Activated CD4-positive, alpha-beta T cell treated with anti-CD3 and anti-CD28 coated beads for 24 hours (primary cell): ENCODE measurements around the gene AGPAT3.
A peak's percentile ranks its signal among the peaks of the same experiment; 100 is the strongest.

ENCODE experiments used
- DNase-seq, 2 donors: peaks; one replicate each; pipeline ENCODE4 v3.0.0-alpha.2; 2020; ENCODE audit warnings: low read depth in 2 of 2

The AGPAT3 gene

DNA sequence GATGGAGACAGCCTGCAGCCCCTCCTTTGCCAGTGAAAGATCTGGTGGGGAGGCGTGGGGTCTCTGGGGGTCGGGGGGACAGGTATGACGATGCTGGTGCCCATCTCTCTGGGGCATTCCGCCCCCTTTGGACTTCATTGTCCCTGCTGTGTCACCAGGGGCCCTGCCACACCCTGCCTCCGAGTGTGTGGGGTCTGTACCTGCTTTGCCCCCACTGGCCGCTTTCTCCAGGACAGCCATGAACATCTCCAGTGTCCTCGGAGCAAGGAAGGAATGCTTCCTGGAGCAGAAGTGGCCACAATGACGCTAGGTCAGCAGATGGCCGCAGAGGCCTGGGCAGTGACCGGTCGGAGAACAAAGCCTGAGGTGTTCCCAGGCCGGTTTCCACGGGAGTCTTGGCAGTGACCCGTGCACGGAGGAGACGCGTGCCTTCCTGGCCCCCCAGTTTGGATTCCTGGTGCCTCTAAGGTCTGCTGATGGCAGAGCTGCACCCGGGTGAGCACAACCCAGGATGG lies 128.5 kb downstream of the AGPAT3 start:
- DNase-seq: no peak

DNA sequence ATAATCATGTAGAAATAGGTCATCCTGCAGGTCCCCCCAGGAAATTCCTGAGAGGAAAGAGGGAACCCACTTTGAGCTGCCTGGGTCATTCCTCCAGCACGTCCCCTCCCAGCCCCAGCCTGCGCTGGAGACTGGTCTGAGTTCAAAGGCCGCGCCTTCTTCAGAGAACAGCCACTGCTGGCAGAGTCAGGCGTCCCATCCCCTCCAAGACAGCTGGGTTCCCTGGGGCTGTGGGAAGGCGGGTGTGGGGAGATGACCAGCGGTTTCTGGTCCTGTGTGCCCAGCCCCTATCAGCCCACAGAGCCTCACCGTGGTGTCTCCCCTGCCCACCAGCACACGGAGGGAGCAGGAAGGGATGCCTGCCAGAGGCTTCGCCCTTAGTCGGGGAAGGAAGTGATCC lies 129.1 kb downstream of the AGPAT3 start:
- no peak for DNase-seq

DNA sequence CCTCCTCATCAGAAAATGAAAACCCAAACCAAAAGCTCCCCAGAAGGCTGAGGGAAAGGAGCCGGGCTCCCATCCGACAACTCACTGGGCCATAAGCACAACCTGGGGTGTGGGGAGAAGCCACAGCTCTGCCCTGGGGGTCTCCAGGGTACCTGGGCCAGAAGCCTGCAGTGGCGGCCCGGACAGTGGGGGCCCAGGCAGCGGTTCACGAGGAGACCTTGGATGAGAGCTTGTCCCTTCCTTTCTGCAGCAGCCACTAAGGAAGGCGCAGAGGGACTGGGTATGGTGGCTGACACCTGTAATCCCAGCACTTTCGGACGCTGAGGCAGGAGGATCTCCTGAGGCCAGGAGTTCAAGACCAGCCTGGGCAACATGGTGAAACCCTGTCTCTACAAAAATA lies 129.6 kb downstream of the AGPAT3 start:
- DNase-seq: no peak

DNA sequence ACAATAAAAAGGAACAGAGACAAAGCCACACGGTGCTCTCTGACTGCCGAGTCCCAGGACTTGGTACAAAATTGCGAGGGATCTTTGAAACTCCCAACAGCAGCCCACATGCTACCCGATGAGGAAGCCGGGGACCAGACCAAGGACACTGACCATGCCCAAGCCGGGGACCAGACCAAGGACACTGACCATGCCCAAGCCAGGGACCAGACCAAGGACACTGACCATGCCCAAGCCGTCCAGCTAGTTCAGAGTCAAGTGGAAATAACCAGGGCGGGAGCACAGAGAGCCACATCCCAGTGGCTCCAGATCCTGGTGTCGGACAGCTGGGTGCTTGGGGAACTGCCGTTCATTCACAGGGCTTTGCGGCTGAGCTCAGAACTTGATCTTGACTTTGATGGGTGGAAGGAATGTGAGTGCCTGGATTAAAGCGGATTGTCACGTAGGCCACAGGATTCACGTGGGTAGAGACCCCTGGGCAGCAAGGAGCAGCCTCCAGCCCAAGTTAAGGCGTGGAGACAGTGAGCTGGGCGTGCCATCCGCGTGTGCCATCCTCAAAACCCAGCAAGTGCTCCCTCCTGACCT lies 130.6 kb downstream of the AGPAT3 start:
- no peak for DNase-seq

DNA sequence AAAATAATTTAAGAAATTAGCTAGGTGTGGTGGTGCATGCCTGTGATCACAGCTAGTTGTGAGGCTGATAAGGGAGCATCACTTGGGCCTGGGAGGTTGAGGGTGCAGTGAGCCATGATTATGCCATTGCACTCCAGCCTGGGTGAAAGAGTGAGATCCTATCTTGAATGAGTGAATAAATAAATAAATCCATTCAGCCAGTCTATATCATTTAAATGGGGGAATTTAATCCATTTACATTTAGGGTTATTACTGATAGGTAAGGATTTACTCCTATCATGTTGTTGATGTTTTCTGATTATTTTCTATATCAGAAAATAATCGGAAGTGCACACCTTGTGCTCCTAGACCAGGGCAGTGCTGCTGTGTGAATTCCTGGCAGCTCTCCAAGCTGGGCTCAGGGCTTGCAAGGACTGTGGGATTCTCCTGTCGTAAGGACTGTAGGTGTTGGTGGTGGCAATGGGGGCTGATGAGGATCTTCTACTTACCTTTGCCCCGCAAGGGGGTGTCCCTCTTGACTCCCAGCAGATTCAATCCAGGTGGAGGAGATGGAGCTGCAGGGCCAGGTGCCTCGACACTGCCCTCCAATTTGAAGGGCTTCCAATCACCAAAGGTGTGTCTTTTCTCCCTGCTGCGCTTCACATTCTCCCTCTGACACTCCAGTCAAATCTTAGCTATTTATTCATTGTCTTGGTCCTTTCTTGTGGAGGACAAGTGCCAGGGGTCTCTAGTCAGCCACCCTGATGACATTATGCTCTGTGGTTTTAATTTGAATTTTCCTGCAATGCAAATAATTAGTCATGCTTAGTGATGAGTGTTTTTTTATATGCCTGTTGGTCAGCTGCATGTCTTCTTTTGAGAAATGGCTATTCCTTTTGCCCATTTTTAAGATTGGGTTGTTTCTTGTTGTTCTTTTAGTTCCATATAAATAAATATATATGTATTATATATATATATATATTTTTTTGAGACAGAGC lies 133.0 kb downstream of the AGPAT3 start:
- no peak for DNase-seq

DNA sequence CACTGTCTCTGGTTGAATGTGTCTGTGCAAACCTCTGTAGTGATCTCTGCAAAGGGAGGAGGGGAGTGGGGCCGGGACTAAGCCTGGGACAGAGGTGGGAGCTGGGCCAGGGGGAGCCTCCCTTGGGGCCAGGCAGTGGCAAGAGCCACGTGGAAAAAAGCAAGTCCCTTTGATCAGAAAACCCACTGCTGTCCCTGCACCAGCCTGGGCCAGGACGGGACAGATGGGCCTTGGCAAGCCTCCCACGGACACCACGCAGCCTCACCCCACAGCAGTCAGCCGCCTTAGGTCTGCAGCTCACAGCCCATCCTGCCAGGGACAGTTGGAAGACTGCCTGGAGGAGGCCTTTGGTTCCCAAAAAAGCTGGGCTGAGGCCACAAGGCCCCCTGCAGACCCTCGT lies 135.3 kb downstream of the AGPAT3 start:
- no peak for DNase-seq

DNA sequence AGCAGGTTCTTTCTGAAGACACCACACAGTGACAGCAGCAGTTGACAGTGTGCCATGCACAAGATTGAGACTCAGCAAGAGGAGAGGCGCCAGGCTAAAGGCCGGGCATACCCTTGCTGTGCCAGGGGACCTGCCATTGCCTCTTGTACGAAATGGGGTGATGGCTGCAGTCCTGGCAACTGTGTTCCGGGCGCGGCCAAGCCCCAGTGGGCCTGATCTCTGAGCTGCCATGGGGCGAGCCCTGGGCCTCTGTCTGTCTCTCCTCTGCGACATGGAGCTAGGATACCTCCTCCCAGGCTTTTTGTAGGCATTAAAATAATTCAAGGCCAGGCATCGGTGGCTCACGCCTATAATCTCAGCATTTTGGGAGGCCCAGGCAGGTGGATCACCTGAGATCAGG lies 137.5 kb downstream of the AGPAT3 start:
- no peak for DNase-seq

DNA sequence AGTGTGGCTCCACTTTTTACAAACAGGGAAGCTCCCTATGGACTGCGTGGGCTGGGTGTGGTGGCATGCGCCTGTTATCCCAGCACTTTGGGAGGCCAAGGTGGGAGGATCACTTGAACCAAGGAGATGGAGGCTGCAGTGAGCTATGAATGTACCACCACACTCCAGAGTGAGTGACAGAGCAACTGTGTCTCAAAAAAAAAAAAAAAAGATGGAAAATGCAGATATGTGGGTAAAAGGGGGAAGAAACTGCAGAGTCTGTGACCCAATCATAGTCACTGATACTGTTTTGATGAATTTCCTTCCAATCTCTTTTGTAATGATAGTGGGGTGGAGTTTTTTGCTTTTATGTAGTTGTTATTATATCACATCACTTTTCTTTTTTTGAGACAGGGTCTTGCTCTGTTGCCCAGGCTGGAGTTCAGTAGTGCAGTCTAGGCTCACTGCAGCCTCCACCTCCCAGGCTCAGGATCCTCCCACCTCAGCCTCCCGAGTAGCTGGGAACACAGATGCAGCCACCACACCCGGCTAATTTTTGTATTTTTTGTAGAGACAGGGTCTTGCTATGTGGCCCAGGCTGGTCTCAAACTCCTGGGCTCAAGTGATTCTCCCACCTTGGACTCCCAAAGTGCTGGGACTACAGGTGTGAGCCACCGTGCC lies 138.4 kb downstream of the AGPAT3 start:
- DNase-seq: no peak

DNA sequence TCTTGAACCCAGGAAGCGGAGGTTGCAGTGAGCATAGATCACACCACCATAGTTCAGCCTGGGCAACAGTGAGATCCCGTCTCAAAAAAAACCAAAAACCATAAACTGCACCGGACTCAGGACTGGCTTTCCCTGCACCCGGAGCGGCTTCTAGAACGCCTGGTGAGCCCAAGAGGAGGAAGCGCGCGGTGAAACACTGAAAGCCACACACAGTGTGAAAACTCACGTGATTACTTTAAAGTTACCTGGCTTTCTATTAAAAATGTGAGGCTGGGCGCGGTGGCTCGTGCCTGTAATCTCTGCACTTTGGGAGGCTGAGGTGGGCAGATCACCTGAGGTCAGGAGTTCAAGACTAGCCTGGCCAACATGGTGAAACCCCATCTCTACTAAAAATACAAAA lies 140.0 kb downstream of the AGPAT3 start:
- no peak for DNase-seq

DNA sequence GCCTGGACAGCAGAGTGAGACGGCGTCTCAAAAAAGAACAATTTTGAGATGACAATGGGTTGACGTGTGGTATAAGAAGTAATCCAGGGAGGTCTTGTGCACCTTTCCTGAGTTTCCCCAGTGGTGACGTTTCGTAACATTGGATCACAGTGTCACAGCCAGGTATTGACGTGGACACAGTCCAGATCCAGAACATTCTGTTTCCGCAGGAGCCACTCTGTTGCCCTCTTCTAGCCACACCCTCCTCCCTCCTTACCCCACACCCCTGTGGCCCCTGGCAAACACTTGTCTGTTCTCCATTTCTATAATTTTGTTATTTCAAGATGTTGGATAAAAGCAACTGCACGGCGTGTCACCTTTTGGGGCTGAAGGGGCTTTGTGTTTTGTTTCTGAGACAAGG lies 140.6 kb downstream of the AGPAT3 start:
- DNase-seq: no peak

DNA sequence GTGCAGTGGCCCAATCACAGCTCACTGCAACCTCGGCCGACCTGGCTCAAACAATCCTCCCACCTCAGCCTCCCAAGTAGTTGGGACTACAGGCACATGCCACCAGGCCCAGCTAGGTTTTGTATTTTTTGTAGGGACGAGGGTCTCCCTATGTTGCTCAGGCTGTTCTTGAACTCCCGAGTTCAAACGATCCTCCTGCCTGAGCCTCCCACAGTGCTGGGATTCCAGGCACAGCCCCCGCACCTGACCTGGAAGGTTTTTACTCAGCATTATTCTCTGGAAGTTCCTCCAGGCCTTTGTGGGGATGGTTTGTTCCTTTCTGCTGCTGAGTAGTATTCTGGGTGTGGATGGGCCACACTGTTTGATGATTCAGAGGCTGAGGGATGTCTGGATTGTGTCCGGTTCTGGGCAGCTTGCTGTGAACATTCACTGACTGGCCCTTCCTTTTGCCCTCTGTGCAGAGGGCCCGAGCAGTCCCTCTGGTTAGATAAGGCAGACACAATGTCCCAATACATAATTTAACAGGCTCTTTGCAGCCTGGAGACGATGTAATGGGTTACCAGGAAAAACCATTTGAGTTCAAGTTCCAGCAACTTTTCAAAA lies 141.1 kb downstream of the AGPAT3 start:
- no peak for DNase-seq

DNA sequence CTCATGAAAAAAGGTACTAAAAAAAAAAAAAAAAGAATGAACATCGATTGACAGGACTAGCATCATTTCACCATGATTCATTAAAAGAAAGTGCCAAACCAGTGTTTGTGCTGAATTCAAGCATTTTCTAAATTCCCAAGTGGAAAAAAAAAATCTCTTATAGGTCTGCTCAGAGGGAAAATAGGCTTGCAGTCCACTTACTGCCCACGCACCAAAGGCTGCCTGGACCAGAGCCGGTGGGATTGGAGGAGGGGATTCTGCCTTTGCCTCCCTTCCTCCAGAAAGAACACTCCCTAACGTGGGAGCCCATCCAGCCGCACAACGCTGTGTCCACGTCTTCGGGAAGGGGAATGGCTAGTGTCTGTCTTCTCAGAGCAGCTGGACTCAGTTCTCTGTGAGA lies 141.6 kb downstream of the AGPAT3 start:
- no peak for DNase-seq

DNA sequence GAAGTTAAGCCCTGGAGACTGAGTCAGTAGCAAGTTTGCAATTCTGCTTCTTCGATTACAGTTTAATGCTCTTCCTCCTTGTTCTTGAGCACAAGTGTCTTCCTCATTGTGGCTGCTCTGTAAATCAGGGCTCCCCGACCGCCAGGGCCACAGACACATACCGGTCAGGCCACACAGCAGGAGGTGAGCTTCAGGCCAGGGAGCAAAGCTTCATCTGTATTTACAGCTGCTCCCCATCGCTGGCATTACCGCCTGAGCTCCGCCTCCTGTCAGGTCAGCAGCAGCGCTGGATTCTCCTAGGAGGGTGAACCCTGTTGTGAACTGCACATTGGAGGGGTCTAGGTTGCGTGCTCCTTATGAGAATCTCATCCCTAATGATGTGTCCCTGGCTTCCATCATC lies 145.4 kb downstream of the AGPAT3 start:
- no peak for DNase-seq

DNA sequence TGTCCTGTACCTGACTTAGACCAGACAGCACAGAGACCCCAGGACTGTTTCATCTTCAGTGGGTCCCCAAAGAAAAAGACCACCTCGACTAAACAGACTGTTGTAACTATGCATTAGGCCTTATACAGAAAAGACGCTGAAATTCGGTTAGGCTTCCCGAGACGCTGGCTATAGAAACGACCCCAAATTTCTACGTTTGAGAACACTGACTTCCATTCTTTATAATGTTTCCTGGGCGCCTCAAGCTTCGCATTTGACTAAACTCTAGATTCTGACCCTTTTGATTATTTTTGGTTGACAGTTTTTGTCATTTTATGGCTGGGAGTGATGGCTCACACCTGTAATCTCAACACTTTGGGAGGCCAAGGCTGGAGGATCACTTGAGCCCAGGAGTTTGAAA lies 146.1 kb downstream of the AGPAT3 start:
- DNase-seq: no peak

DNA sequence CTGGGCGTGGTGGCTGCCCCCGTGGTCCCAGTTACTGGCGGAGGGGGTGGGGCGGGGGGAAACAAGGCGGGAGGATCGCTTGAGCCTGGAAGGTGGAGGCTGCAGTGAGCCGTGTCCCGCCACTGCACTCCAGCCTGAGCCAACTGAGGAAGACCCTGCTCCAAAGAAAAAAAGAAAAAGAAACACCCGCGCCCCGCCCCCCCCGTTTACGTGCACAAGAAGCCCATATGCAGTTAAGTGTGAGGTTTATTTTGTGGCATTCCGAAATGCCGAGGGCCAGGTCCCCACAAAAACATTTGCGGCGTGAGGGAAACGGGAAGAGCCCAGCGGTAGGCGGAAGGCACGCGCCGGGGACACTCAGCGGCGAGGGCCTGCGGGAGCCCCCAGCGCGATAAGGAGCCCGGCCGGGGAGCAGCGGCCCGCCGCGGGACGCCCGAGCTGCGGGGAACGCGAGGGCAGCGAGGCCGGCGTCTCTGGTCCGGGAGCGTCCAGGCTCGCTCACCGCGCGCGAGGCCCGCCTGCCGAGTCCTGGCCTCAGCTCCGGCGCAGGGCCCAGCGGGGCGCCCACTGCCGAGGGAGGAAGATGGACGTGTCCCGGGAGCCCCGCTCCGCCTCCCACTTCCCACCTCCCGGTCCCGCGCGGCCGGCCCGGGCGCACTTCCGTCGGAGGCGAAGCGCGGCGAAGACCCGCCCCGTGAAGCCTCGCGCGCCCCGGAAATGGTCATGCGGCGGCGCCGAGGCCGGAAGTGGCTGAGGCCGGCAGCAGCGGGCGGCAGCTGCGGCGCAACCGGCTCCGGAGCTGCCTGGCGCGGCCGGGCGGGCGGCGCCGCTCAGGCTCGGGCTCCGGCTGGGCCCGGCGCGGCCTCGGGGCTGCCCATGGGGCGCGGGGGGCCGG lies 146.8 kb downstream of the AGPAT3 start, which contains the start of gene TRAPPC10:
TRAPPC10 (plus strand) TSS at position 731 of the 895 bp plus-strand sequence. CDS start 185 bp downstream, outside the sequence.
- DNase-seq: peak; percentile 67 to 72

DNA sequence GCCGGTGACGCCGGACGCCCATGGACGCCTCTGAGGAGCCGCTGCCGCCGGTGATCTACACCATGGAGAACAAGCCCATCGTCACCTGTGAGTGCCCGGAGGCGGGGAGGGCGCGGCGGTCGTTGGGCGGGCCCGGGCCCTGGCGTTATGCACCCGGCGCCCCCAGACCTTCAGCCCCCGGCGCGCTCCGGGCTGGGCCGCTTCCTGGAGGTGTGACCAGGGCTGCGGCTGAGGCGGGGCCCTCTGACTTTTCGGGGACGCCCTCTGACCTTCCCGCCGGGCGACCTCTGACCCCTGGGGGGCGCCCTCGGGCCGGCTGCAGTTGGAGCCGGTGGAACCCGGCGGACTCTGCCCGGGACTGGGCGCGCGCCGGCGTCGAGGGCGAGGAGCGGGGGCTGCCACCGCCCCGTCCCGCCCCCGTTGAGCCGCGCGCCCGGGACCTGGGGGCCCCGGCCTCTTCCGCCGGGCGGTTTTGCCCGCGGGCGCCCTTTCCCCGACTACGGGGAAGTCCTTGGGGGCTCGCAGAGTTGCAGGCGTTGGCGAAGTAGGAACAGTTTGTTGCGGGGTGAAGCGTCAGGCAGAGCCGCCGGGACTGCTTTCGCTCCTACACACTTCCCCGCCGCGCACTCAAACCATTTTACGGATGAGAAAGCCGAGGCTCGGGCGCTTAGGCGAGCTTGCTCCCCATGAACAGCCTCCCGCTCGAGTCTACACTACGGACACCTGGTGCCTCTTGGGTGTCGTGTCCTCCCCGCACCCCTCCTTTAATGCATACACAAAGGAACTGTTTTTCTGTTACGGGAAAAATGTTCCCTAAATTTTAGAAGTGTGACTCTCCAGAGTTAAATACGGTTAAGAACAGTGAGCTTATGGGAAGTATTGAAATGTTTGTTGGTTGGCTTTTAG lies 147.7 kb downstream of the AGPAT3 start:
- peak; percentile 73 to 77 for DNase-seq

DNA sequence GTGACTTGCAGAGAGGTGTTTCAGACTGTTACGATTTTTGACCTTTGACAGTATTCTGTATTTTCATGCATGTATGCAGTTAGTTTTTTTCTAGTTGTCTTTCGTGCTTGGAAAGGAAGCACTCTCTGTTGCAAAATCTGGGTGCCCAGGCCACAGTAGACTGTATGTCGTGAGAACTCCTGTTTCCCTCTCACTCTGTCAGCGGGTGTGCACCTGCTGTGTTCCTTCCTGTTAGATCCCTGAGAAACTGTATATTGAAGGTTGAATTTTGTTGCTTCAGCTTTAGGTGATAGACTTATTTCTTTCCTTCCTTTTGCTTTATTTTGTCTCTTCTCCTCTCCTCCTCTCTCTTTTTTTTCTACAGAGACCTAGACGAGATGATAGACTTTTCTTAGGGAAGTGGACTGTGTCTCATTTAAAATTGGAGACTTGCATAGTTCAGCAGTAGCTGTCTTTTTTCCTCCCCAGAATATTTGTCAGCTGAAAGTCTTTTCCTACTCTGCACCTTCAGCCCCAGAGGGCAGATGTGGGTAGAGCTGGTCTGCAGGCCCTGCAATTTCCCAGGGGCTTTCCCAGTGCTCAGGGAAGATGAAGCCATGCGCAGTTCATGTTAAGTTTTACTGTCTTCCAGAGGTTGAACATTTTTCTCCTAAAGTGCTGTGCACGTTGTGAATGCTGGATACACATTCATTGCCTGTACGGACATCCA lies 148.5 kb downstream of the AGPAT3 start:
- DNase-seq: peak in 1 of 2 donors; percentile 22

DNA sequence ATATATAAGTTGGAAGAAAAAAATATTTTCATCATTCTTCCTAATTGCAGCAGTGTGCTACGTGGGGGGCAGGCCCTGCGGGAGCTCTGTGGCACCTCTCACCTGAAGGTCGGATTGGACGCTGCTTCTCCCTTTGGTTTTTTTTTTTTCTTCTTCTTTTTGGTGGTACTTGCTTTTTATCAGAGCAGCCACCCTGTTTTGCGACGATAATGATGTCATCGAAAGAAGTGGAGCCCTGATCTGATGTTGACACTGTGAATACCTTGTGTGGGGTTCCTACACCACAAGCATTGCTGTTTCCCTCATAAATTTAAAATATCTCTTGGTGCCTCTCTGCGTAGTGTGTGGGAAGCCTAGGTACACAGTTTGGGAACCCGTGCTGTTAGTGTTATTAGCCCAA lies 152.6 kb downstream of the AGPAT3 start:
- no peak for DNase-seq

DNA sequence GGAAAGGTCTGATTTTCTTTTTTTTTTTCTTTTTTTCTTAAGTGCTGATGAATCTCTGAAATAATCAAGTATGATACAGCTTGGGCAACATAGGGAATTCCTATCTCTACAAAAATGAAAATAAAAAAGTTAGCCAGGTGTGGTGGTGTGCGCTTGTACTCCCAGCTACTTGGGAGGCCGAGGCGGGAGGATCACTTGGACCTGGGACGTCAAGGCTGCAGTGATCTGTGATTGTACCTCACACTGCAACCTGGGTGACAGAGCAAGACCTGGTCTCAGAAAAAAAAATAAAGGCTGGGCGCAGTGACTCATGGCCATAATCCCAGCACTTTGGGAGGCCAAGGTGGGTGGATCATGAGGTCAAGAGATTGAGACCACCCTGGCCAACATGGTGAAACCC lies 153.1 kb downstream of the AGPAT3 start:
- DNase-seq: no peak
